Endothelial cell of umbilical vein (primary cell): ENCODE measurements around the gene IL1R2. TPM values are rescaled to one million over a fixed set of nuclear protein-coding genes. Genes with fewer than 3 reads are reported as not detected.

Experiments
- BruUV-seq: library from RNA; stranded (reverse); fragments of 400-500 nt; replicated peaks from 2 replicates; lab custom pipeline; 2021; lab: Mats Ljungman, UMichigan
- CTCF ChIA-PET: fragments of 300-600, 350-600 bp; sonication (Branson Sonifier 250); formaldehyde crosslinking; loops from one replicate; lab custom pipeline; 2021; ENCODE audit warnings: antibody characterized with exemption, inconsistent platforms; lab: Charles Lee
- POLR2A ChIA-PET: fragments of 300-600, 350-600 bp; sonication (Branson Sonifier 250); formaldehyde crosslinking; loops from one replicate; lab custom pipeline; 2021; ENCODE audit warnings: antibody characterized with exemption, inconsistent platforms; lab: Charles Lee
- DNase-seq: peaks from one replicate; pipeline ENCODE4 v3.0.0-alpha.2; 2011; ENCODE audit warnings: low read depth, low spot score
- FAIRE-seq: peaks from 2 replicates; lab custom pipeline; 2011; peaks lifted over from hg19 to GRCh38; lab: Jason Lieb, UNC
- H2AFZ ChIP-seq: 2 replicates; pipeline ENCODE4 v1.6.0; 2012; ENCODE audit warnings: low read depth, low read length, control low read depth, inconsistent platforms
- H3K27ac ChIP-seq: 2 replicates; pipeline ENCODE4 v1.5.1; 2011; ENCODE audit warnings: low read depth, mild to moderate bottlenecking, control low read depth, low read length, moderate library complexity; ENCODE audit not compliant: insufficient read depth
- H3K27me3 ChIP-seq, 2 experiments: 2 replicates each; pipeline versions ENCODE4 v1.6.0 to v1.6.1; 2011; ENCODE audit warnings: low read length in 2 of 2, mixed read lengths in 1 of 2; ENCODE audit not compliant: control insufficient read depth in 2 of 2, insufficient read depth in 2 of 2
- H3K36me3 ChIP-seq, 2 experiments: 2 replicates in 1 of 2; 3 replicates in 1 of 2; pipeline ENCODE4 v1.5.1; 2011; ENCODE audit warnings: low read length in 2 of 2, mild to moderate bottlenecking in 1 of 2, moderate library complexity in 1 of 2; ENCODE audit not compliant: control insufficient read depth in 2 of 2, insufficient read depth in 2 of 2; ENCODE audit errors: extremely low read depth in 1 of 2
- H3K4me1 ChIP-seq: 3 replicates; pipeline ENCODE4 v1.5.1; 2011; ENCODE audit warnings: mild to moderate bottlenecking, low read length; ENCODE audit not compliant: control insufficient read depth, insufficient read depth; ENCODE audit errors: extremely low read depth
- H3K4me2 ChIP-seq: 2 replicates; pipeline ENCODE4 v1.6.1; 2011; ENCODE audit warnings: low read length, control low read depth, mixed read lengths; ENCODE audit not compliant: insufficient read depth
- H3K4me3 ChIP-seq, 3 experiments: fragments of 200-600 bp in 1 of 3; sonication (generic), shearing (Covaris generic) in 1 of 3; replicated peaks in 1 of 3; 2 replicates each; pipeline ENCODE4 v1.5.1; 2011 to 2016; ENCODE audit warnings: control low read depth in 3 of 3, low read length in 3 of 3, mild to moderate bottlenecking in 2 of 3, inconsistent platforms in 1 of 3, low read depth in 1 of 3, moderate library complexity in 1 of 3; ENCODE audit not compliant: insufficient read depth in 1 of 3
- H3K79me2 ChIP-seq: 2 replicates; pipeline ENCODE4 v1.6.0; 2012; ENCODE audit warnings: low read length, inconsistent platforms; ENCODE audit not compliant: control insufficient read depth, insufficient read depth
- H3K9ac ChIP-seq: replicated peaks from 2 replicates; pipeline ENCODE3; 2011; ENCODE audit warnings: low read length, control low read depth; ENCODE audit not compliant: insufficient read depth; ENCODE audit errors: extremely low read depth
- H3K9me1 ChIP-seq: replicated peaks from 3 replicates; pipeline ENCODE4 v1.6.0; 2011; ENCODE audit warnings: mild to moderate bottlenecking, low read length; ENCODE audit not compliant: control insufficient read depth, insufficient read depth; ENCODE audit errors: extremely low read depth
- H3K9me3 ChIP-seq: replicated peaks from 2 replicates; pipeline ENCODE4 v1.5.1; 2012; ENCODE audit warnings: low read length, inconsistent platforms; ENCODE audit not compliant: control insufficient read depth, insufficient read depth
- H4K20me1 ChIP-seq: replicated peaks from 2 replicates; pipeline ENCODE3; 2011; ENCODE audit warnings: mild to moderate bottlenecking, low read length; ENCODE audit not compliant: control insufficient read depth, insufficient read depth; ENCODE audit errors: extremely low read depth
- EZH2 ChIP-seq: IDR thresholded peaks from 2 replicates; pipeline ENCODE4 v1.6.1; 2012; ENCODE audit warnings: borderline replicate concordance, low read depth, mild to moderate bottlenecking, moderate library complexity, low read length, inconsistent platforms; ENCODE audit not compliant: severe bottlenecking
- FOS ChIP-seq: IDR thresholded peaks from 2 replicates; pipeline ENCODE4 v1.6.1; 2011; ENCODE audit warnings: mild to moderate bottlenecking, low read length, moderate library complexity, borderline replicate concordance; ENCODE audit not compliant: insufficient read depth
- GATA2 ChIP-seq: IDR thresholded peaks from 2 replicates; pipeline ENCODE4 v1.7.0; 2011; ENCODE audit warnings: low read depth, mild to moderate bottlenecking, moderate library complexity, mixed read lengths, low read length; ENCODE audit not compliant: insufficient read length, insufficient read depth
- JUN ChIP-seq: IDR thresholded peaks from 2 replicates; pipeline ENCODE4 v1.6.1; 2011; ENCODE audit warnings: borderline replicate concordance, low read depth; ENCODE audit not compliant: insufficient read length, insufficient read depth
- MAX ChIP-seq: IDR thresholded peaks from 2 replicates; pipeline ENCODE4 v1.6.1; 2011; ENCODE audit not compliant: insufficient read depth, insufficient read length
- MYC ChIP-seq: IDR thresholded peaks from one replicate; pipeline ENCODE4 v1.6.1; 2011; ENCODE audit warnings: mild to moderate bottlenecking, low read depth, low read length
- POLR2A ChIP-seq: IDR thresholded peaks from 2 replicates; pipeline ENCODE4 v1.6.1; 2012; ENCODE audit warnings: low read depth, mild to moderate bottlenecking, control low read depth, low read length
- POLR2AphosphoS5 ChIP-seq: IDR thresholded peaks from 2 replicates; pipeline ENCODE4 v1.6.1; 2012; ENCODE audit warnings: low read depth, mild to moderate bottlenecking, control low read depth, low read length, moderate library complexity; ENCODE audit not compliant: insufficient read depth
- dilution Hi-C: fragments of 300-500 bp; cut with MboI; formaldehyde crosslinking; loops from one replicate; pipeline ENCODE4 v1.15.0; 2019; ENCODE audit warnings: low sequenced_read_pairs; ENCODE audit not compliant: extremely low pct_ligation_motif_present
- intact Hi-C: fragments of 100-400 bp; cut with micrococcal nuclease; formaldehyde crosslinking; loops from one replicate; pipeline ENCODE4 v1.10.0; 2022
- polyA plus RNA-seq, 4 experiments: library from polyadenylated mRNA; depleted of rRNA in 3 of 4; stranded (reverse) in 3 of 4; unstranded in 1 of 4; fragments of >200 nt; gene quantifications; 2 replicates each; pipeline versions ENCODE4 v1.2.1 to v1.2.3, GENCODE V29; 2011 to 2012; ENCODE audit warnings: missing spikeins in 1 of 4
- total RNA-seq: library from RNA; stranded (reverse); gene quantifications from 2 replicates; pipeline ENCODE4 v1.2.3, GENCODE V29; 2021
- TF ChIP-seq, protein P1 (sequence below), 2 donors: IDR thresholded peaks; 1 replicate in 1 of 2; 2 replicates in 1 of 2; pipeline ENCODE4 v1.5.1; 2011; ENCODE audit warnings: low read length in 2 of 2, mild to moderate bottlenecking in 2 of 2, moderate library complexity in 2 of 2, control low read depth in 1 of 2, inconsistent platforms in 1 of 2, low read depth in 1 of 2; ENCODE audit not compliant: insufficient read depth in 1 of 2; ENCODE audit errors: extremely low read depth in 1 of 2

Gene IL1R2
- total and polyA plus RNA-seq, 2 donors (not counting 3 experiments of a cell fraction or from before 2014, with no cell fraction given) = not detected

- H3K9me1 ChIP-seq = no peaks in the 10 kb centered on the region
- FAIRE-seq = no peak
- no peak overlapping the region for H3K9ac ChIP-seq
- ChIA-PET POLR2A (no interaction called here), CTCF (interaction anchor here (1.1 to 3.2 kb wide), 4 partner anchors 19 to 216 kb away, joined by 3 to 30 read pairs (median 7); no protein-coding TSS in a partner anchor)
- H3K27me3 ChIP-seq = no peaks in the 10 kb centered on the region
- no peak overlapping the region for H2AFZ ChIP-seq
- no peak overlapping the region for H3K4me3 ChIP-seq
- H3K27ac ChIP-seq = no peak overlapping the region
- TF ChIP-seq GATA2 (no peak), MAX (no peak), EZH2 (no peak), POLR2AphosphoS5 (no peak), POLR2A (no peak), FOS (no peak), MYC (no peak), JUN (no peak)
- TF ChIP-seq, protein P1, sequence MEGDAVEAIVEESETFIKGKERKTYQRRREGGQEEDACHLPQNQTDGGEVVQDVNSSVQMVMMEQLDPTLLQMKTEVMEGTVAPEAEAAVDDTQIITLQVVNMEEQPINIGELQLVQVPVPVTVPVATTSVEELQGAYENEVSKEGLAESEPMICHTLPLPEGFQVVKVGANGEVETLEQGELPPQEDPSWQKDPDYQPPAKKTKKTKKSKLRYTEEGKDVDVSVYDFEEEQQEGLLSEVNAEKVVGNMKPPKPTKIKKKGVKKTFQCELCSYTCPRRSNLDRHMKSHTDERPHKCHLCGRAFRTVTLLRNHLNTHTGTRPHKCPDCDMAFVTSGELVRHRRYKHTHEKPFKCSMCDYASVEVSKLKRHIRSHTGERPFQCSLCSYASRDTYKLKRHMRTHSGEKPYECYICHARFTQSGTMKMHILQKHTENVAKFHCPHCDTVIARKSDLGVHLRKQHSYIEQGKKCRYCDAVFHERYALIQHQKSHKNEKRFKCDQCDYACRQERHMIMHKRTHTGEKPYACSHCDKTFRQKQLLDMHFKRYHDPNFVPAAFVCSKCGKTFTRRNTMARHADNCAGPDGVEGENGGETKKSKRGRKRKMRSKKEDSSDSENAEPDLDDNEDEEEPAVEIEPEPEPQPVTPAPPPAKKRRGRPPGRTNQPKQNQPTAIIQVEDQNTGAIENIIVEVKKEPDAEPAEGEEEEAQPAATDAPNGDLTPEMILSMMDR (IDR thresholded peaks at IDR 0.05; ENCODE audit: extremely low read depth in 1 of 2, insufficient read depth in 1 of 2, low read depth in 1 of 2, low read length in 2 of 2) = no peak
- no peaks in the 10 kb centered on the region for H3K9me3 ChIP-seq
- peaks cover 9% of the 10 kb centered on the region for H3K4me1 ChIP-seq
- dilution Hi-C loops = no loop called here
- H4K20me1 ChIP-seq = no peaks in the 10 kb centered on the region
- no peak for DNase-seq
- H3K4me2 ChIP-seq = no peak overlapping the region
- intact Hi-C loops = no loop called here
- BruUV-seq = no TSS peak
- no peaks in the 10 kb centered on the region for H3K79me2 ChIP-seq
- no peaks in the 10 kb centered on the region for H3K36me3 ChIP-seq
Measured at GRCh38 chr2:102025016-102025501, 33.3 kb downstream of the IL1R2 start.
